Measurements from ENCODE around the gene ARHGAP24.
A peak's percentile ranks its signal among the peaks of the same experiment; 100 is the strongest.
"Not testable (repeated sequence)": the region's sequence is repeated elsewhere in the genome, so short reads cannot be mapped to it uniquely, and the experiment has no call there.

Gene ARHGAP24

GRCh38 chr4:85818700-85819099, 343.8 kb downstream of the ARHGAP24 start:
- H3K4me1 ChIP-seq (ENCODE audit: control insufficient read depth, insufficient read depth, low read length): peaks cover 18% of the 10 kb centered on the region
- no peak overlapping the region for H3K4me3 ChIP-seq (ENCODE audit: low read length)
- no peak overlapping the region for H3K4me2 ChIP-seq (ENCODE audit: low read length)
- H3K27me3 ChIP-seq (ENCODE audit: control insufficient read depth, insufficient read depth, low read length): no peaks in the 10 kb centered on the region
- H3K9me3 ChIP-seq (replicated peaks; ENCODE audit: low read length): no peaks in the 10 kb centered on the region
- no peaks in the 10 kb centered on the region for H3K36me3 ChIP-seq (ENCODE audit: insufficient read depth, low read length)
- H3K9ac ChIP-seq (ENCODE audit: low read depth, low read length): no peak overlapping the region

GRCh38 chr4:85820101-85820500, 345.2 kb downstream of the ARHGAP24 start:
- not testable (repeated sequence) for H3K9me3 ChIP-seq (replicated peaks; ENCODE audit: low read length); H3K4me3 ChIP-seq (ENCODE audit: low read length); H3K36me3 ChIP-seq (ENCODE audit: insufficient read depth, low read length); H3K9ac ChIP-seq (ENCODE audit: low read depth, low read length); H3K27me3 ChIP-seq (ENCODE audit: control insufficient read depth, insufficient read depth, low read length); H3K4me2 ChIP-seq (ENCODE audit: low read length)
- peaks cover 26% of the 10 kb centered on the region for H3K4me1 ChIP-seq (ENCODE audit: control insufficient read depth, insufficient read depth, low read length)

DNA sequence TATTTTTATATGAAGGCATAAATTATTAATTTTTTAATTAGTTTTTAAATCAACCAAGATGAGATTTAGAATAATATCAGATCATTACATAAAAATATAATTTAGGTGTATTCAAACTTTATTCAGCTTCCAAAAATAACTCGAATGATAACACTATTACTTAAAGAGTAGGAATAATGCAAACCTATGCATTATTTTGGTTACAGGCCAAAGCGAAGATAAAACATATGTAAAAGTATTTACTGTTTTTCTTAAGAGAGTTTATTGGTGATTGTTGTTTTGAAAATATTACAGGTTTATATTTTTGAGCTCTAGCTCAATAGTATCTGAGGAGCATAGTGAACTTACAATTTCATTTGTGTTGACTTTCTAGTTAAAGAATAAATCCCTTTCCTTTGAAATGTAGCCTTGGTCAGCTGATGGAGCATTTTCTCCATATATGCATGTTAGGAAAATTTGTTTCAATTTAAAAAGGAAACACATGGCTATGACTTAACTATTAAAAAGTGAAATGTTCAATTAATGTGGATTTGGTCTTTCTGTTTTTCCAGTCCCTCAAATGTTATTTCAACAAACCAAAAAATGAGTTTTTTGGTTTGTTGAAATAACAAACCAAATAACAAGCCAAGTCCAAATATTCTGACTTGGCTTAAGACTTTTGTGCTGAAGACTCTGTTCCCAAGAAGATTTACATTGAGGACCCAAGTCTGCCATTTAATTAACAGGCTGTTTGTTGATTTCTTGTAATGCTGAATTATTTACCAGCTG, 346.9 kb downstream of the ARHGAP24 start:
- Histone ChIP-seq H3K36me3 (ENCODE audit: insufficient read depth, low read length) (no peaks in the 10 kb centered on the region), H3K9ac (ENCODE audit: low read depth, low read length) (no peak overlapping the region), H3K4me3 (ENCODE audit: low read length) (no peak overlapping the region), H3K4me1 (ENCODE audit: control insufficient read depth, insufficient read depth, low read length) (peaks cover 38% of the 10 kb centered on the region), H3K9me3 (replicated peaks; ENCODE audit: low read length) (no peaks in the 10 kb centered on the region), H3K4me2 (ENCODE audit: low read length) (no peak overlapping the region), H3K27me3 (ENCODE audit: control insufficient read depth, insufficient read depth, low read length) (no peaks in the 10 kb centered on the region)

DNA sequence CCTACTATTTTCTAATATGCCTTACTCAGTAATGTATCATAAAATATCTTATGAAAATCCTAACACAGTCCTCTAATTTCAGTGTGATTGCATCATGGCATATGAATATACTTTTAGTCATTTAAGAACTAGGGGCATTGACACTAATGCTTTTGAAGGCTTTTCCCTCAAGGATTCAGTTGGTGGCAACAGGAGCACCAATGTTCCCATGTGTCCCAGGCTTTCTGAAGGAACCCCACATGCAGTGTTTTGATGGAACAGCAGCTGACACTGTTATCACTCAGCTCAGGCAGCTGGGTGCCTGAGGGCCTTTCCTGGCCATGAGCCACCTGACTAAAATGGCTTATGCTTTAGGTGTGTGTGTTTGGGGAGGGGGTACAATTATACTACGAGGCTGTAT, 348.3 kb downstream of the ARHGAP24 start:
- Histone ChIP-seq H3K4me3 (ENCODE audit: low read length) (no peak overlapping the region), H3K4me1 (ENCODE audit: control insufficient read depth, insufficient read depth, low read length) (peaks cover 52% of the 10 kb centered on the region), H3K36me3 (ENCODE audit: insufficient read depth, low read length) (no peaks in the 10 kb centered on the region), H3K27me3 (ENCODE audit: control insufficient read depth, insufficient read depth, low read length) (no peaks in the 10 kb centered on the region), H3K9ac (ENCODE audit: low read depth, low read length) (no peak overlapping the region), H3K9me3 (replicated peaks; ENCODE audit: low read length) (no peaks in the 10 kb centered on the region), H3K4me2 (ENCODE audit: low read length) (no peak overlapping the region)

GRCh38 chr4:85824166-85824945, 349.4 kb downstream of the ARHGAP24 start:
- H3K4me2 ChIP-seq (ENCODE audit: low read length): peak overlapping the region; percentile 44
- no peaks in the 10 kb centered on the region for H3K9me3 ChIP-seq (replicated peaks; ENCODE audit: low read length)
- no peaks in the 10 kb centered on the region for H3K36me3 ChIP-seq (ENCODE audit: insufficient read depth, low read length)
- H3K9ac ChIP-seq (ENCODE audit: low read depth, low read length): no peak overlapping the region
- no peaks in the 10 kb centered on the region for H3K27me3 ChIP-seq (ENCODE audit: control insufficient read depth, insufficient read depth, low read length)
- peaks cover 61% of the 10 kb centered on the region for H3K4me1 ChIP-seq (ENCODE audit: control insufficient read depth, insufficient read depth, low read length)
- H3K4me3 ChIP-seq (ENCODE audit: low read length): no peak overlapping the region

- peaks cover 71% of the 10 kb centered on the region for H3K4me1 ChIP-seq (ENCODE audit: control insufficient read depth, insufficient read depth, low read length)
- H3K9me3 ChIP-seq (replicated peaks; ENCODE audit: low read length): no peaks in the 10 kb centered on the region
- H3K36me3 ChIP-seq (ENCODE audit: insufficient read depth, low read length): no peaks in the 10 kb centered on the region
- H3K9ac ChIP-seq (ENCODE audit: low read depth, low read length): peak overlapping the region; percentile 36
- H3K27me3 ChIP-seq (ENCODE audit: control insufficient read depth, insufficient read depth, low read length): no peaks in the 10 kb centered on the region
- peak overlapping the region; percentile 39 for H3K4me2 ChIP-seq (ENCODE audit: low read length)
- no peak overlapping the region for H3K4me3 ChIP-seq (ENCODE audit: low read length)
These were observed 351.2 kb downstream of the ARHGAP24 start for GRCh38 chr4:85826060-85826678.

DNA sequence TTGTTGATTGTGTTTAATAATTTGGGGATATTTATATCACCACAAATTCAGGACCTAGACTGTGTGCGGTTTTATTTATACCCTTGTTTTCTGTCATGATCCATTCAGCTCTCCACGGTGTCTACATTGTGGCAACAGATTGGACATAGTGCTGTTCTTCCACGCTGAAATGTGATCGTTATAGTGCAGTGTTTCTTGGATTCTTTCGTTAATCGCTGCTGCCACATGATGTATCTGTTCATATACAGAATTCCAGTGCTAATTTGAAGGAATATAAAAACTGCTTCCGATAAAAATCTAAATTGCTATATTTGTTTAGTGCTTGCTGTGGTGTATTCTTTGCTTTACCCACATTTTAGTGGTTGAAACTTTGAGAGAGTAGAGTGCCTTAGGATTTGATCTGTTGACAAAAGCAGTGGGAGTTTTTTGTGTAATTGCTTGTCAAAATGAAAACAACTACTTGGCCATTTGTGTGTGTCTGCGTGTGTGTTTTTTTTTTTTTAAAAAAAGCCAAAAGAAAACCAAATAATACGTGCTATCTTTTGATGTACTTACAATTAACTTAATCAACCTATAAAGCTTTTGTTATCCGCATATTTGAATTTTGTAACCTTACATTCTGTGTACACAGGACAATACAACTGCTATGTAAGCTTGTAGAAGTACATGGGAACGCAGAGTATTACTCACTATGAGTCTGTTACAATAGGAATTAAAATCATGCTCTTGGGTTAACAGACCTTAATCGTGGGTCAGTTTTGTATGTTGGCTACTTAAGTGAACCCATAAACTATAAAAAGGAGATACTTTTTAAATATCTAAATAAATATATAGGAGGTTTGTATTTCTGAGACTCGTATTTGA, 353.3 kb downstream of the ARHGAP24 start:
- peak overlapping the region; percentile 57 for H3K4me3 ChIP-seq (ENCODE audit: low read length)

GRCh38 chr4:85829276-85830051, 354.5 kb downstream of the ARHGAP24 start:
- Histone ChIP-seq H3K4me3 (ENCODE audit: low read length) (no peak overlapping the region), H3K27me3 (ENCODE audit: control insufficient read depth, insufficient read depth, low read length) (no peaks in the 10 kb centered on the region), H3K36me3 (ENCODE audit: insufficient read depth, low read length) (no peaks in the 10 kb centered on the region), H3K9me3 (replicated peaks; ENCODE audit: low read length) (no peaks in the 10 kb centered on the region), H3K9ac (ENCODE audit: low read depth, low read length) (no peak overlapping the region), H3K4me1 (ENCODE audit: control insufficient read depth, insufficient read depth, low read length) (peaks cover 45% of the 10 kb centered on the region), H3K4me2 (ENCODE audit: low read length) (no peak overlapping the region)

More for the DNA sequence above, 353.3 kb downstream of the ARHGAP24 start:
- peak overlapping the region; percentile 61 for H3K9ac ChIP-seq (ENCODE audit: low read depth, low read length)
- peak overlapping the region; percentile 82 for H3K4me2 ChIP-seq (ENCODE audit: low read length)
- peaks cover 56% of the 10 kb centered on the region for H3K4me1 ChIP-seq (ENCODE audit: control insufficient read depth, insufficient read depth, low read length)
- H3K36me3 ChIP-seq (ENCODE audit: insufficient read depth, low read length): no peaks in the 10 kb centered on the region
- no peaks in the 10 kb centered on the region for H3K27me3 ChIP-seq (ENCODE audit: control insufficient read depth, insufficient read depth, low read length)
- H3K9me3 ChIP-seq (replicated peaks; ENCODE audit: low read length): no peaks in the 10 kb centered on the region

- H3K4me1 ChIP-seq (ENCODE audit: control insufficient read depth, insufficient read depth, low read length): peaks cover 34% of the 10 kb centered on the region
- H3K4me2 ChIP-seq (ENCODE audit: low read length): no peak overlapping the region
- no peaks in the 10 kb centered on the region for H3K36me3 ChIP-seq (ENCODE audit: insufficient read depth, low read length)
- no peak overlapping the region for H3K4me3 ChIP-seq (ENCODE audit: low read length)
- H3K9me3 ChIP-seq (replicated peaks; ENCODE audit: low read length): no peaks in the 10 kb centered on the region
- no peak overlapping the region for H3K9ac ChIP-seq (ENCODE audit: low read depth, low read length)
- H3K27me3 ChIP-seq (ENCODE audit: control insufficient read depth, insufficient read depth, low read length): no peaks in the 10 kb centered on the region
These were observed 356.7 kb downstream of the ARHGAP24 start for GRCh38 chr4:85831647-85832046.

- no peak overlapping the region for H3K4me3 ChIP-seq (ENCODE audit: low read length)
- no peak overlapping the region for H3K4me2 ChIP-seq (ENCODE audit: low read length)
- peaks cover 19% of the 10 kb centered on the region for H3K4me1 ChIP-seq (ENCODE audit: control insufficient read depth, insufficient read depth, low read length)
- H3K9ac ChIP-seq (ENCODE audit: low read depth, low read length): no peak overlapping the region
- no peaks in the 10 kb centered on the region for H3K9me3 ChIP-seq (replicated peaks; ENCODE audit: low read length)
- no peaks in the 10 kb centered on the region for H3K27me3 ChIP-seq (ENCODE audit: control insufficient read depth, insufficient read depth, low read length)
- no peaks in the 10 kb centered on the region for H3K36me3 ChIP-seq (ENCODE audit: insufficient read depth, low read length)
These were observed 358.4 kb downstream of the ARHGAP24 start for GRCh38 chr4:85833302-85833701.

Measured in skeletal muscle satellite cell (primary cell).